ENCODE data around the gene CACNA2D3. TPM values are rescaled to one million over a fixed set of nuclear protein-coding genes. Genes with fewer than 3 reads are reported as not detected.

CACNA2D3 gene
- total RNA-seq, 6 donors from 2014 or later, result 2.9 to 16.8 (median 4.9) TPM

GRCh38 chr3:54427941-54428871 lies 305.9 kb downstream of the CACNA2D3 start:
- TF ChIP-seq EP300 (IDR thresholded peaks at IDR 0.05) (no peak), CTCF (IDR thresholded peaks at IDR 0.05) (peak in 5 of 6 experiments; percentile 44 to 64 (median 58))
- H3K27me3 ChIP-seq, result no peaks in the 10 kb centered on the region
- no peaks in the 10 kb centered on the region for H3K9me3 ChIP-seq
- WGBS, 2 donors, result 38 to 40% methylated on average over 9 of the region's 9 CpGs
- peak in 1 of 2 donors; percentile 30 for DNase-seq
- H3K4me3 ChIP-seq, result no peak overlapping the region
- H3K27ac ChIP-seq, result no peak overlapping the region
- no peaks in the 10 kb centered on the region for H3K4me1 ChIP-seq
- H3K36me3 ChIP-seq, result no peaks in the 10 kb centered on the region
- peak in 1 of 2 donors; percentile 72 for ATAC-seq (ENCODE audit: low FRiP score in 2 of 2)

- Histone ChIP-seq H3K4me3 (no peak overlapping the region), H3K9me3 (no peaks in the 10 kb centered on the region), H3K36me3 (no peaks in the 10 kb centered on the region), H3K4me1 (no peaks in the 10 kb centered on the region), H3K27ac (no peak overlapping the region), H3K27me3 (no peaks in the 10 kb centered on the region)
- TF ChIP-seq EP300 (IDR thresholded peaks at IDR 0.05), result no peak
- no peak for TF ChIP-seq CTCF (IDR thresholded peaks at IDR 0.05)
- no peak for TF ChIP-seq POLR2A (IDR thresholded peaks at IDR 0.05)
- no peak for TF ChIP-seq POLR2AphosphoS5 (IDR thresholded peaks at IDR 0.05)
- WGBS, 2 donors, result 72 to 78% methylated on average over 1 of the region's 1 CpG
- DNase-seq (no peak), ATAC-seq (ENCODE audit: low FRiP score in 2 of 2) (peak in 1 of 2 donors; percentile 60)
Measured at GRCh38 chr3:54432975-54433374, 310.6 kb downstream of the CACNA2D3 start.

- Histone ChIP-seq H3K4me1 (no peaks in the 10 kb centered on the region), H3K4me3 (no peak overlapping the region), H3K36me3 (no peaks in the 10 kb centered on the region), H3K27ac (no peak overlapping the region), H3K27me3 (no peaks in the 10 kb centered on the region), H3K9me3 (no peaks in the 10 kb centered on the region)
- no peak for DNase-seq
- 53 to 56% methylated on average over 5 of the region's 6 CpGs for WGBS, 2 donors
- ATAC-seq (ENCODE audit: low FRiP score in 2 of 2), result peak in 1 of 2 donors; percentile 29
- TF ChIP-seq POLR2AphosphoS5 (IDR thresholded peaks at IDR 0.05), result no peak
- TF ChIP-seq CTCF (IDR thresholded peaks at IDR 0.05), result no peak
- TF ChIP-seq POLR2A (IDR thresholded peaks at IDR 0.05), result no peak
- TF ChIP-seq EP300 (IDR thresholded peaks at IDR 0.05), result no peak
Measured at GRCh38 chr3:54433846-54434245, 311.5 kb downstream of the CACNA2D3 start.

- Histone ChIP-seq H3K36me3 (no peaks in the 10 kb centered on the region), H3K27me3 (no peaks in the 10 kb centered on the region), H3K4me3 (no peak overlapping the region), H3K9me3 (no peaks in the 10 kb centered on the region), H3K4me1 (no peaks in the 10 kb centered on the region), H3K27ac (no peak overlapping the region)
- no peak for ATAC-seq (ENCODE audit: low FRiP score in 2 of 2)
- DNase-seq, result no peak
- TF ChIP-seq CTCF (IDR thresholded peaks at IDR 0.05) (no peak), POLR2AphosphoS5 (IDR thresholded peaks at IDR 0.05) (no peak), EP300 (IDR thresholded peaks at IDR 0.05) (no peak), POLR2A (IDR thresholded peaks at IDR 0.05) (no peak)
- WGBS, 2 donors, result 85 to 89% methylated on average over 2 of the region's 2 CpGs
Measured at GRCh38 chr3:54434756-54435155, 312.4 kb downstream of the CACNA2D3 start.

Measured in upper lobe of left lung (tissue), 6 donors.